Thoracic aorta (tissue), 2 donors: ENCODE measurements around the gene HMMR. TPM values are rescaled to one million over a fixed set of nuclear protein-coding genes. Genes with fewer than 3 reads are reported as not detected.
"Not testable (repeated sequence)": the region's sequence is repeated elsewhere in the genome, so short reads cannot be mapped to it uniquely, and the experiment has no call there.

Experiments used
- ATAC-seq: fragments of 150-250 bp; one replicate; pipeline ENCODE4 v1.8.0; 2017; ENCODE audit warnings: low read depth; ENCODE audit not compliant: insufficient number of reproducible peaks, low FRiP score
- DNase-seq: peaks from one replicate; pipeline ENCODE4 v3.0.0-alpha.2; 2020; ENCODE audit warnings: low spot score
- H3K27ac ChIP-seq, 2 donors: fragments of 200-600 bp; sonication (generic); 1 replicate in 1 of 2; 2 replicates in 1 of 2; pipeline ENCODE4 v1.5.1; 2016; ENCODE audit warnings: mild to moderate bottlenecking in 2 of 2, moderate library complexity in 2 of 2
- H3K27me3 ChIP-seq: fragments of 200-600 bp; sonication (generic); replicated peaks from 2 replicates; pipeline ENCODE4 v1.6.0; 2016; ENCODE audit warnings: mild to moderate bottlenecking; ENCODE audit not compliant: insufficient read depth
- H3K36me3 ChIP-seq: fragments of 200-600 bp; sonication (generic); one replicate; pipeline ENCODE4 v1.5.1; 2016
- H3K4me1 ChIP-seq, 2 donors: fragments of 200-600 bp; sonication (generic); 1 replicate in 1 of 2; 2 replicates in 1 of 2; pipeline versions ENCODE4 v1.5.1 to v1.6.0; 2016; ENCODE audit warnings: low read depth in 2 of 2, mild to moderate bottlenecking in 1 of 2; ENCODE audit not compliant: control insufficient read depth in 1 of 2
- H3K4me3 ChIP-seq: fragments of 200-600 bp; sonication (generic); 2 replicates; pipeline ENCODE4 v1.5.1; 2016; ENCODE audit warnings: mild to moderate bottlenecking
- H3K9me3 ChIP-seq: fragments of 200-600 bp; sonication (generic); 2 replicates; pipeline ENCODE4 v1.5.1; 2016
- total RNA-seq, 2 donors: library from RNA; depleted of rRNA; stranded (reverse); fragments of >200 nt; gene quantifications; one replicate each; pipeline versions ENCODE4 v1.1.0 to v1.2.3, GENCODE V29; 2016
- TF ChIP-seq, protein P1 (sequence below): fragments of 200-600 bp; sonication (generic); IDR thresholded peaks from one replicate; pipeline ENCODE4 v1.5.1; 2019; ENCODE audit warnings: antibody characterized with exemption

The HMMR gene
- total RNA-seq, 2 donors from 2014 or later: 1.1 TPM; not detected in 1

GRCh38 chr5:163534492-163535094 is 74.2 kb downstream of the HMMR start:
- ATAC-seq: no peak
- Histone ChIP-seq H3K9me3 (no peaks in the 10 kb centered on the region), H3K4me3 (no peak overlapping the region), H3K36me3 (no peaks in the 10 kb centered on the region), H3K4me1 (no peaks in the 10 kb centered on the region), H3K27me3 (no peaks in the 10 kb centered on the region), H3K27ac (no peak overlapping the region)
- DNase-seq: no peak
- TF ChIP-seq, protein P1, sequence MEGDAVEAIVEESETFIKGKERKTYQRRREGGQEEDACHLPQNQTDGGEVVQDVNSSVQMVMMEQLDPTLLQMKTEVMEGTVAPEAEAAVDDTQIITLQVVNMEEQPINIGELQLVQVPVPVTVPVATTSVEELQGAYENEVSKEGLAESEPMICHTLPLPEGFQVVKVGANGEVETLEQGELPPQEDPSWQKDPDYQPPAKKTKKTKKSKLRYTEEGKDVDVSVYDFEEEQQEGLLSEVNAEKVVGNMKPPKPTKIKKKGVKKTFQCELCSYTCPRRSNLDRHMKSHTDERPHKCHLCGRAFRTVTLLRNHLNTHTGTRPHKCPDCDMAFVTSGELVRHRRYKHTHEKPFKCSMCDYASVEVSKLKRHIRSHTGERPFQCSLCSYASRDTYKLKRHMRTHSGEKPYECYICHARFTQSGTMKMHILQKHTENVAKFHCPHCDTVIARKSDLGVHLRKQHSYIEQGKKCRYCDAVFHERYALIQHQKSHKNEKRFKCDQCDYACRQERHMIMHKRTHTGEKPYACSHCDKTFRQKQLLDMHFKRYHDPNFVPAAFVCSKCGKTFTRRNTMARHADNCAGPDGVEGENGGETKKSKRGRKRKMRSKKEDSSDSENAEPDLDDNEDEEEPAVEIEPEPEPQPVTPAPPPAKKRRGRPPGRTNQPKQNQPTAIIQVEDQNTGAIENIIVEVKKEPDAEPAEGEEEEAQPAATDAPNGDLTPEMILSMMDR: no peak

DNA sequence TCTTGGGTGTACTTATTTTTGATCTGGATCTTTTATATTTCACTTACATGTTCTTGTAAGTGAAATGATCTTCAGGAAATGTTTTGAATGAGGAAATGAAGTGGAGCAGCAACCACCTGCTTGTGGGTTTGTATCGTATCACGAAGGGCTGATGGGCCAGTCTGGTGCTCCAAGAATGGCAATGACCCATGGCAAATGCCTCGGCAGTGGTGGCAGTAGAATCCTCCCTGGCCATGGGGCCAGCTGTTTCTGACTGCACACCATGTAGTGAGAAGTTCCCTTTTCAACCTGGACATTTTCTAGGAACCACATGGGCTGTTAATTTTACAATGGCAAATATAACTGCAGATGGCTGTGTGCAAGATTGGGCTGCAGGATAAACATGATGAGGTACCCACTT is 74.9 kb downstream of the HMMR start:
- no peak overlapping the region for H3K27ac ChIP-seq
- no peaks in the 10 kb centered on the region for H3K36me3 ChIP-seq
- H3K27me3 ChIP-seq: no peaks in the 10 kb centered on the region
- ATAC-seq (no peak), DNase-seq (no peak)
- TF ChIP-seq, protein P1: no peak
- H3K9me3 ChIP-seq: no peaks in the 10 kb centered on the region
- no peak overlapping the region for H3K4me3 ChIP-seq
- no peaks in the 10 kb centered on the region for H3K4me1 ChIP-seq

GRCh38 chr5:163536442-163536841 is 76.0 kb downstream of the HMMR start:
- ATAC-seq, H3K4me1 ChIP-seq, H3K36me3 ChIP-seq, DNase-seq, H3K4me3 ChIP-seq, H3K27ac ChIP-seq, H3K9me3 ChIP-seq, H3K27me3 ChIP-seq: not testable (repeated sequence)

DNA sequence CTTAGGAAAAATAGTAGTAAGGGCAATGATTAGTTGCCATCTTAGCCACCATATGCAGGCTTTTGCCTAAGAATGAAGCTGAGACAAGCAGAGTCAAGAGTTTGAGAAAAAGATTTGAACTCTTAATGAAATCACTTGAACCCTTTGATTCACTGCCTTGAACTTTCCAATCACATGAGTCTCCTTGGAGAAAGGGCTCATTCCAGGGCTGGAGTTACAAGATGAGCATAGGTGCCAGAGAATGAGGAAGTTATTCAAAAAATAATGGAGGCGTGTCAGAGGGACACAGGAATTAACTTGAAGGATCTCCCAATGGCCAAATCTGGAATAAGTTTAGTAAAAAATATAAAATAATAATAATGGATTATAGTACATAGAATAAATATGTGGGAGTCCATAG is 80.3 kb downstream of the HMMR start:
- DNase-seq: no peak
- Histone ChIP-seq H3K9me3 (no peaks in the 10 kb centered on the region), H3K36me3 (no peaks in the 10 kb centered on the region), H3K27ac (no peak overlapping the region), H3K27me3 (no peaks in the 10 kb centered on the region), H3K4me1 (no peaks in the 10 kb centered on the region), H3K4me3 (no peak overlapping the region)
- no peak for ATAC-seq
- TF ChIP-seq, protein P1: no peak

Other genes with a start within 250 kb of the HMMR start
- gene CCNG1, start 23.0 kb upstream of the HMMR start, total RNA-seq: 10 to 100 TPM; 83.0 to 83.7 TPM
- gene NUDCD2, start 530 bp upstream of the HMMR start, total RNA-seq: 1 to 10 TPM; 4.7 to 5.5 TPM
- 10 to 100 TPM; 51.6 to 52.3 TPM for gene MAT2B, start 45.0 kb downstream of the HMMR start, total RNA-seq